ENCODE results near the gene PRRT4. TPM values are rescaled to one million over a fixed set of nuclear protein-coding genes. Genes with fewer than 3 reads are reported as not detected.

The PRRT4 gene
- total RNA-seq, 2 donors from 2014 or later, result 0.14 to 0.70 TPM

DNA sequence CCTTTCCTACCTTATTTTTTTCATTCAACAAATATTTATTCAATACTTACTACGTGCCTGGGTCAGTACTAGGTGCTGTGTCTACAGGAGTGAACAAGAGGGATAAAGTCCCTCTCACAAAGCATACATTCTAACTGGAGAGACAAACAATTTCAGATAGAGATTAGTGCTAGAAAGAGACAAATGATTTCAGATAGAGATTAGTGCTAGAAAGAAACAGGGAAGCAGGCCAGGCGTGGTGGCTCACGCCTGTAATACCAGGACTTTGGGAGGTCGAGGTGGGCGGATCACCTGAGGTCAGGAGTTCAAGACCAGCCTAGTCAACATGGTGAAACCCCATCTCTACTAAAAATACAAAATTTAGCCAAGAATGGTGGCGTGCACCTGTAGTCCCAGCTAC lies 52.4 kb downstream of the PRRT4 start:
- no peaks in the 10 kb centered on the region for H3K4me1 Mint-ChIP-seq (ENCODE audit: low read depth)
- H3K27me3 Mint-ChIP-seq (ENCODE audit: low read depth), result no peaks in the 10 kb centered on the region
- ATAC-seq (replicated peaks in 1 of 2), result no peak
- no peak for DNase-seq
- H3K4me3 Mint-ChIP-seq, result no peak overlapping the region
- H3K9me3 Mint-ChIP-seq, result no peaks in the 10 kb centered on the region
- peaks cover 11 to 15% of the 10 kb centered on the region in 2 donors for H3K36me3 Mint-ChIP-seq (ENCODE audit: insufficient read depth in 2 of 2)
- no peak overlapping the region for H3K27ac Mint-ChIP-seq

- DNase-seq (no peak), ATAC-seq (replicated peaks in 1 of 2) (no peak)
- H3K36me3 Mint-ChIP-seq (ENCODE audit: insufficient read depth in 2 of 2), result peaks cover 6 to 9% of the 10 kb centered on the region in 2 donors
- no peaks in the 10 kb centered on the region for H3K27me3 Mint-ChIP-seq (ENCODE audit: low read depth)
- no peak overlapping the region for H3K27ac Mint-ChIP-seq
- H3K4me1 Mint-ChIP-seq (ENCODE audit: low read depth), result no peaks in the 10 kb centered on the region
- no peak overlapping the region for H3K4me3 Mint-ChIP-seq
- no peaks in the 10 kb centered on the region for H3K9me3 Mint-ChIP-seq
These were observed 54.4 kb downstream of the PRRT4 start for GRCh38 chr7:128307061-128307460.

- H3K27ac Mint-ChIP-seq, result no peak overlapping the region
- H3K9me3 Mint-ChIP-seq, result no peaks in the 10 kb centered on the region
- H3K4me3 Mint-ChIP-seq, result no peak overlapping the region
- H3K27me3 Mint-ChIP-seq (ENCODE audit: low read depth), result no peaks in the 10 kb centered on the region
- H3K36me3 Mint-ChIP-seq (ENCODE audit: insufficient read depth in 2 of 2), result peaks cover 6% of the 10 kb centered on the region in 2 donors
- DNase-seq (no peak), ATAC-seq (replicated peaks in 1 of 2) (no peak)
- H3K4me1 Mint-ChIP-seq (ENCODE audit: low read depth), result no peaks in the 10 kb centered on the region
These were observed 57.3 kb downstream of the PRRT4 start for GRCh38 chr7:128304212-128304611.

DNA sequence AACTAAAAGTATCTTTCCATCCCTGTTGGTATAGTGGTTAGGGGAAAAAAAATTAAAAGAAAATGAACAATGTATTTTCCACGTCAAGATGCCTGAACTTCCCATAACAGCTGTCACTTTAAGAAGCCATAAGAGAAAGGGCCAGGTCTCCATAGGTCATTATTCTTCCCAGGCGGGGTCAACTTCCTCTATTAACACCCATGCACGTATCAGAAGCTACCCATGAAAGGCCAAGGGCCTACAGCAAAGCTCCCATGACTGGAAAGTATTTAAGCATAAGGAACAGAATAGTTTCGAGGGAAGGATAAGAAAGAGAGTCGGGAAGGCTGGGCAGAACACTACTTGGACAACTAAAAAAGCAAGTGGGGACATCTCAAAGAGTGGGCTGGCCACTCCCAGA lies 57.8 kb downstream of the PRRT4 start:
- H3K27ac Mint-ChIP-seq, result no peak overlapping the region
- H3K4me1 Mint-ChIP-seq (ENCODE audit: low read depth), result no peaks in the 10 kb centered on the region
- DNase-seq, result no peak
- peaks cover 4 to 6% of the 10 kb centered on the region in 2 donors for H3K36me3 Mint-ChIP-seq (ENCODE audit: insufficient read depth in 2 of 2)
- ATAC-seq (replicated peaks in 1 of 2), result no peak
- H3K27me3 Mint-ChIP-seq (ENCODE audit: low read depth), result no peaks in the 10 kb centered on the region
- H3K9me3 Mint-ChIP-seq, result no peaks in the 10 kb centered on the region
- H3K4me3 Mint-ChIP-seq, result no peak overlapping the region

- no peak overlapping the region for H3K27ac Mint-ChIP-seq
- no peaks in the 10 kb centered on the region for H3K4me1 Mint-ChIP-seq (ENCODE audit: low read depth)
- DNase-seq, result no peak
- H3K36me3 Mint-ChIP-seq (ENCODE audit: insufficient read depth in 2 of 2), result peaks cover 4 to 5% of the 10 kb centered on the region in 2 donors
- no peaks in the 10 kb centered on the region for H3K9me3 Mint-ChIP-seq
- no peak for ATAC-seq (replicated peaks in 1 of 2)
- H3K4me3 Mint-ChIP-seq, result no peak overlapping the region
- H3K27me3 Mint-ChIP-seq (ENCODE audit: low read depth), result no peaks in the 10 kb centered on the region
These were observed 58.4 kb downstream of the PRRT4 start for GRCh38 chr7:128303133-128303532.

DNA sequence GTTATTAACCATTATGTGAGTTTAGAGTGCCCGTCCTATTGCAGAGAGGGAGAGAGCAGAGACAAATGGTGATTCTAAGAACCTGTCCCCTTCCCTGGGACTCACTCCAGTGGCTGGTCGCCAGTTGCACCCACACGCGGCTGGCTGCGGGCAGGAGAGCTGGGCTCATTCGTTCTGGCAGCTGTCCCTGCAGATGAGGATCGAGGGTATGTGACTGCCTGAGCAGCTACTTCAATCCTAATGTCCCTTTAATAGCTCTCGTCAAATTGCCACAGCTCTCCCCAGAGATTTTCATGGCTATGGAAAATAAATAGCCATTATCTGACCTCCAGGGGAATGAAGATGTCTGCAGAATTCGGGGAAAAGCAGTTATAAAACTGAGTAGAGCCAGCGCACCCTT lies 59.4 kb downstream of the PRRT4 start:
- Mint-ChIP-seq H3K27ac (no peak overlapping the region), H3K4me3 (no peak overlapping the region), H3K36me3 (ENCODE audit: insufficient read depth in 2 of 2) (peaks cover 3 to 4% of the 10 kb centered on the region in 2 donors), H3K9me3 (no peaks in the 10 kb centered on the region), H3K4me1 (ENCODE audit: low read depth) (no peaks in the 10 kb centered on the region), H3K27me3 (ENCODE audit: low read depth) (no peaks in the 10 kb centered on the region)
- DNase-seq, result no peak
- ATAC-seq (replicated peaks in 1 of 2), result no peak

Other genes with a start within 250 kb of the PRRT4 start
- not detected for gene LEP, start 120.4 kb downstream of the PRRT4 start, total RNA-seq
- 10 to 100 TPM; 38.9 to 52.3 TPM for gene RBM28, start 17.8 kb downstream of the PRRT4 start, total RNA-seq
- 10 to 100 TPM; 39.5 to 41.3 TPM for gene IMPDH1, start 48.3 kb upstream of the PRRT4 start, total RNA-seq
- gene HILPDA, start 94.2 kb upstream of the PRRT4 start, total RNA-seq, result 10 to 100 TPM; 42.7 to 59.9 TPM
- gene METTL2B, start 115.1 kb upstream of the PRRT4 start, total RNA-seq, result 10 to 100 TPM; 33.9 to 35.9 TPM

Measured in activated T-cell treated with anti-CD3 and anti-CD28 coated beads, Interleukin-2, amount 50 U/mL, for 72 hours (primary cell).